HepG2 (cell line): ENCODE data around the gene PTPRM.

Source experiments
- BRF2 ChIP-seq: sonication (generic); formaldehyde crosslinking; IDR thresholded peaks from 2 replicates; pipeline ENCODE4 v1.8.1; 2022; ENCODE audit warnings: mild to moderate bottlenecking, missing genetic modification reagents
- CTCF ChIP-seq: sonication (generic); formaldehyde crosslinking; IDR thresholded peaks from 2 replicates; pipeline ENCODE4 v1.5.0; 2020; ENCODE audit warnings: mild to moderate bottlenecking, missing genetic modification reagents, moderate library complexity
- EP300 ChIP-seq, 3 experiments: sonication (generic) in 1 of 3; formaldehyde crosslinking in 1 of 3; IDR thresholded peaks; 2 replicates each; pipeline versions ENCODE4 v1.5.1 to v1.6.1; 2011 to 2020; ENCODE audit warnings: low read depth in 2 of 3, low read length in 2 of 3, borderline replicate concordance in 1 of 3, improper control_type of control experiment in 1 of 3, mild to moderate bottlenecking in 1 of 3, missing genetic modification reagents in 1 of 3, moderate library complexity in 1 of 3
- RBM22 ChIP-seq: fragments of 200-400 bp; formaldehyde crosslinking; optimal IDR thresholded peaks from 2 replicates; pipeline ENCODE3; 2017; ENCODE audit warnings: mild to moderate bottlenecking, low read length, moderate library complexity
- ZNF136 ChIP-seq: sonication (generic); formaldehyde crosslinking; IDR thresholded peaks from 2 replicates; pipeline ENCODE4 v1.8.1; 2022; ENCODE audit warnings: low read depth, mild to moderate bottlenecking, moderate library complexity, missing genetic modification reagents

- TF ChIP-seq RBM22: no peak
- no peak for TF ChIP-seq BRF2 (CRISPR knock-in tag)
- no peak for TF ChIP-seq CTCF (CRISPR knock-in tag)
- TF ChIP-seq EP300 (IDR thresholded peaks at IDR 0.05; ENCODE audit: low read depth in 2 of 2, low read length in 2 of 2): no peak
- TF ChIP-seq EP300 (CRISPR knock-in tag; IDR thresholded peaks at IDR 0.05; ENCODE audit: borderline replicate concordance): no peak
- no peak for TF ChIP-seq ZNF136
These were observed 496.6 kb downstream of the PTPRM start for GRCh38 chr18:8063733-8064132.
